ENCODE measurements around the gene LPAR6. TPM values are rescaled to one million over a fixed set of nuclear protein-coding genes. Genes with fewer than 3 reads are reported as not detected.

The LPAR6 gene
- total and polyA plus RNA-seq, 4 donors: 28.7 to 65.8 (median 45.4) TPM

DNA sequence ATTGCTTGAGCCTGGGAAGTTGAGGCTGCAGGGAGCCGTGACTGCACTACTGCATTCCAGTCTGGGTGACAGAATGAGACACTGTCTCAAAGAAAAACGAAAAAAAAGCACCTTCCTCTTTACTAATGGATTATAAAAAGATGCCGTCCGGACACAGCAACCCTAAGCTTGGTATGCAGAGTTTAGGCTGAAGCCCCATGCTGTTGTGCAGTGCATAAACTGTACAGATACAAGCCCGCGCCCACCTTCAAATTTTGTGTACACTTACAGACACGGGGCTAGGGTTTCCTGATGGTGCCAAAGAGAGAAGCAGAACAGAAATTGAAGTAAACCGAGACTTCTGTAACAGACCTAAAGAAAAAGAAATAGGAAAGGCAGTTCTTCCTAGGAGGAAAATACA is 9.0 kb downstream of the LPAR6 start:
- WGBS (ENCODE audit: insufficient coverage): 82% methylated on average over 4 of the region's 8 CpGs
- H3K4me1 ChIP-seq (ENCODE audit: control insufficient read depth, insufficient read depth, low read length): no peaks in the 10 kb centered on the region
- H3K27me3 ChIP-seq (ENCODE audit: control insufficient read depth, insufficient read depth, low read length): no peaks in the 10 kb centered on the region
- no peak for DNase-seq (ENCODE audit: low read depth in 4 of 6, low spot score in 6 of 6)
- H3K36me3 ChIP-seq (ENCODE audit: control insufficient read depth, insufficient read depth, low read length): no peaks in the 10 kb centered on the region
- H3K27ac ChIP-seq (ENCODE audit: low read depth, low read length): peak overlapping the region; percentile 25
- H3K4me3 ChIP-seq (ENCODE audit: low read depth, low read length): no peak overlapping the region
- H3K9me3 ChIP-seq (ENCODE audit: control insufficient read depth, insufficient read depth, low read length): no peaks in the 10 kb centered on the region

DNA sequence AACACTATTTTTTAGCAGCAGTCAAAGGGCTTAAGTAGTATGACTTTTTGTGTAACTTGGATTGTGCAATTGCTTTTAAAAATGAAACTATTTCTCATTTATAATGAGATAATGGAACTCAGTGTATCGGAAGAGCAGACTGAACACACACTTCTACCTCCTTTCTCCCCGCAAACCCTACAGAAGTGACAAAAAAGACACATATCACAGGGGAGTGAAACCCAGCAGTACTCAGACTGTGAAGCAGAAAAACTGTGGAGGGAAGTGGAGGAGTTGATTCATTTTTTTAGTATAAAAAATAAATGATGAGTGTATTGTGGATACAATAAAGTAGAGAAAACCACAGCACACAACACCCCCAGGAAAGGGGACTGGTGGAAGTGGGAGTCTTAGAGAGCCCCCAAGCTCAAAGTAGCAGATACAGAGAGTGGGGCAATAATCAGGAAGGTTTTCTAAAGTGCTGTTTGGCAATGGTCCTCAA is 9.7 kb downstream of the LPAR6 start:
- whole genome bisulfite sequencing (ENCODE audit: insufficient coverage): no CpG with 5 or more reads among the region's 2 CpGs
- H3K27ac ChIP-seq (ENCODE audit: low read depth, low read length): no peak overlapping the region
- H3K4me3 ChIP-seq (ENCODE audit: low read depth, low read length): no peak overlapping the region
- DNase-seq (ENCODE audit: low read depth in 4 of 6, low spot score in 6 of 6): no peak
- H3K36me3 ChIP-seq (ENCODE audit: control insufficient read depth, insufficient read depth, low read length): no peaks in the 10 kb centered on the region
- no peaks in the 10 kb centered on the region for H3K4me1 ChIP-seq (ENCODE audit: control insufficient read depth, insufficient read depth, low read length)
- H3K27me3 ChIP-seq (ENCODE audit: control insufficient read depth, insufficient read depth, low read length): no peaks in the 10 kb centered on the region
- no peaks in the 10 kb centered on the region for H3K9me3 ChIP-seq (ENCODE audit: control insufficient read depth, insufficient read depth, low read length)

DNA sequence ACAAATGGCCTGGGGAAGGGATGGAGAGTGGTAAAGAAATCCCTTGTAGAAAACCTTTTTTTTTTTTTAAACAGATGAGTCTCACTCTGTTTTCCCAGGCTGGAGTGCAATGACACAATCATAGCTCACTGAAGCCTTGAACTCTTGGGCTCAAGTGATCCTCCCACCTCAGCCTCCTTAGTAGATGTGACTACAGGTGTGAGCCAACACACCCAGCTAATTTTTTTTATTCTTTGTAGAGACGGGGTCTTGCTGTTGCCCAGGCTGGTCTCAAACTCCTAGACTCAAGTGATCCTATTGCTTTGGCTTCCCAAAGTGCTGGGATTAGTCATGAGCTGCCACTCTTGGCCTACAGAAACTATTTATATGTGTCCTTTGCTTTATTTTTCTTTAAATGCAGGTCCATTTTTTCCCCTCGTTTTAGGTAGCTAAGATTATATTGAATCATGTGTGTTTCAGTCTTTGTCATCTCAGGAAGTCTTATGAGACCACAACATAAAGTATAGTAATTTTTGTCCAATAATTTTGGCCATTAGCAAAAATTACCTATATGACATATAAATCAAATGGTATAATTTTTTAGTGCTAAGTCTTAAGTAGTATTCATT is 10.5 kb downstream of the LPAR6 start:
- Histone ChIP-seq H3K9me3 (ENCODE audit: control insufficient read depth, insufficient read depth, low read length) (no peaks in the 10 kb centered on the region), H3K27ac (ENCODE audit: low read depth, low read length) (no peak overlapping the region), H3K4me3 (ENCODE audit: low read depth, low read length) (no peak overlapping the region), H3K27me3 (ENCODE audit: control insufficient read depth, insufficient read depth, low read length) (no peaks in the 10 kb centered on the region), H3K4me1 (ENCODE audit: control insufficient read depth, insufficient read depth, low read length) (no peaks in the 10 kb centered on the region), H3K36me3 (ENCODE audit: control insufficient read depth, insufficient read depth, low read length) (no peaks in the 10 kb centered on the region)
- no peak for DNase-seq (ENCODE audit: low read depth in 4 of 6, low spot score in 6 of 6)
- WGBS (ENCODE audit: insufficient coverage): 83% methylated on average over 1 of the region's 2 CpGs

DNA sequence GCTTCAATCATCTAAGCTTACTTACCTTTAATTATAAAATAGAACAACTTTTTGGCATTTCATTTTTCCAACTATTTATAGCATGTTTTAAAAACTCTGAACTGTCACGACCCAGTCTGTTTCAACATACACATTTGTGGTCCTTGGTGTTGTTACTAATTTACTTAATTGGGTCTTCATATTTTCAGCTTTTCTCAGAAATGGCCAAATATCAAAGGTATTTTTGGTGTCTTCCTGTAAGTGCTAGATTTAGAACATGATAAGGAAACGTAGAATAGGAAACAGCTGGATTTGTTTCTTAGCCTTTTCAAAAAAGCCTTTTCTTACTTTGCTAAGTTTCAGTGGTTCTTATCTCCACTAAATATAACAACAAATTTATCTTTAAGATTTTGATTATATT is 11.4 kb downstream of the LPAR6 start:
- no peak overlapping the region for H3K4me3 ChIP-seq (ENCODE audit: low read depth, low read length)
- no peaks in the 10 kb centered on the region for H3K36me3 ChIP-seq (ENCODE audit: control insufficient read depth, insufficient read depth, low read length)
- H3K27me3 ChIP-seq (ENCODE audit: control insufficient read depth, insufficient read depth, low read length): no peaks in the 10 kb centered on the region
- peak overlapping the region; percentile 19 for H3K27ac ChIP-seq (ENCODE audit: low read depth, low read length)
- no peaks in the 10 kb centered on the region for H3K4me1 ChIP-seq (ENCODE audit: control insufficient read depth, insufficient read depth, low read length)
- no peak for DNase-seq (ENCODE audit: low read depth in 4 of 6, low spot score in 6 of 6)
- WGBS (ENCODE audit: insufficient coverage): no CpG with 5 or more reads among the region's 2 CpGs
- H3K9me3 ChIP-seq (ENCODE audit: control insufficient read depth, insufficient read depth, low read length): no peaks in the 10 kb centered on the region

DNA sequence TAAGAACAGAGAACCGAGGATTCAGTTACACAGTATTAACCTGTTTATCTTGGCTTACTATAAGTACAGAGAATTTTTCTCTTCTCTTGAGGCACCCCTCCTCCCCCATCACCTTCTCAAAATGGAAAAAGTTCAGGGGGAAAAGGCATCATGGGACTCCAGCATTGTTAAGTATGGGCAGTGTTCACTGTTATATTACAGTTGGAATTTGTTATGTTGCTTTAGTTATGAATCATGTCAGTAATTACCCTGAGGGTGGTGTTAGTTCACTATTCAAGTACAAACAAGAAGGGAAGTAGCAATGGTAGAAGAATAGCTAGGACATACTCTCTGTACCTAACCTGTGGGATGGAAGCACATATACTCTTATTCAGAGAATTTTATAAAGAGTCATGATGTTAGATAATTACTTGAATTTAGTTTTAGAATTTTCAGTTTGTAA is 12.0 kb downstream of the LPAR6 start:
- no CpG with 5 or more reads among the region's 1 CpG for WGBS (ENCODE audit: insufficient coverage)
- Histone ChIP-seq H3K36me3 (ENCODE audit: control insufficient read depth, insufficient read depth, low read length) (no peaks in the 10 kb centered on the region), H3K4me1 (ENCODE audit: control insufficient read depth, insufficient read depth, low read length) (no peaks in the 10 kb centered on the region), H3K9me3 (ENCODE audit: control insufficient read depth, insufficient read depth, low read length) (peaks cover 2% of the 10 kb centered on the region), H3K27me3 (ENCODE audit: control insufficient read depth, insufficient read depth, low read length) (no peaks in the 10 kb centered on the region), H3K27ac (ENCODE audit: low read depth, low read length) (peak overlapping the region; percentile 19), H3K4me3 (ENCODE audit: low read depth, low read length) (no peak overlapping the region)
- peak in 1 of 6 donors; percentile 12 for DNase-seq (ENCODE audit: low read depth in 4 of 6, low spot score in 6 of 6)

DNA sequence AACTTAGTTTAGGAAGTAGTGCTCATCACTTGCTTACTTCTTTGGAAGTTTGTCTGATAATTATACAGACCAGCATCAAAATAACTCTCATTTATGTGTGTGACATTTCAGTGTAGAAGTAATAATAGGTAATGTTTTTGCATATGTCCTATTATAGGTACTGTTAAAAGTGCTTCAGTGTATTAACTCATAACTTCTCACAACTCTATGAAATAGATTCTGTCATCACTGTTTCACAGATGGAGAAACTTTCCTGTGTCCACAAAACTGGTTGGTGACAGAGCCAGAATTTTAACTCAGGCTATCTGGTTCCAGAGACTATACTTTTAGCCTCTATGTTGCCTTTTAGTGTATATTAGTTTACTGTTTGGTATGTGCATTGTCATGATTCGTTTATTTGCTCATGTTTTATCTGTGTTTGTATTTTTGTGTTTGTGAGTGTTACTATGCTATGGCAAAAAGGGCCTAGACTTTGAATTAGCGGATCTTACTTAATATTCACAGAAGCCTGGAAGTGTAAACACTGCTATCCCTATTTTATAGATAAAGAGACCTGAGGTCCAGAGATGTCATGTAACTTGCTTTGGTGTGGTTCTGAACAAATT is 12.7 kb downstream of the LPAR6 start:
- WGBS (ENCODE audit: insufficient coverage): no CpG with 5 or more reads among the region's 2 CpGs
- no peak for DNase-seq (ENCODE audit: low read depth in 4 of 6, low spot score in 6 of 6)
- Histone ChIP-seq H3K27ac (ENCODE audit: low read depth, low read length) (no peak overlapping the region), H3K4me3 (ENCODE audit: low read depth, low read length) (no peak overlapping the region), H3K9me3 (ENCODE audit: control insufficient read depth, insufficient read depth, low read length) (peaks cover 3% of the 10 kb centered on the region), H3K36me3 (ENCODE audit: control insufficient read depth, insufficient read depth, low read length) (no peaks in the 10 kb centered on the region), H3K27me3 (ENCODE audit: control insufficient read depth, insufficient read depth, low read length) (no peaks in the 10 kb centered on the region), H3K4me1 (ENCODE audit: control insufficient read depth, insufficient read depth, low read length) (no peaks in the 10 kb centered on the region)

DNA sequence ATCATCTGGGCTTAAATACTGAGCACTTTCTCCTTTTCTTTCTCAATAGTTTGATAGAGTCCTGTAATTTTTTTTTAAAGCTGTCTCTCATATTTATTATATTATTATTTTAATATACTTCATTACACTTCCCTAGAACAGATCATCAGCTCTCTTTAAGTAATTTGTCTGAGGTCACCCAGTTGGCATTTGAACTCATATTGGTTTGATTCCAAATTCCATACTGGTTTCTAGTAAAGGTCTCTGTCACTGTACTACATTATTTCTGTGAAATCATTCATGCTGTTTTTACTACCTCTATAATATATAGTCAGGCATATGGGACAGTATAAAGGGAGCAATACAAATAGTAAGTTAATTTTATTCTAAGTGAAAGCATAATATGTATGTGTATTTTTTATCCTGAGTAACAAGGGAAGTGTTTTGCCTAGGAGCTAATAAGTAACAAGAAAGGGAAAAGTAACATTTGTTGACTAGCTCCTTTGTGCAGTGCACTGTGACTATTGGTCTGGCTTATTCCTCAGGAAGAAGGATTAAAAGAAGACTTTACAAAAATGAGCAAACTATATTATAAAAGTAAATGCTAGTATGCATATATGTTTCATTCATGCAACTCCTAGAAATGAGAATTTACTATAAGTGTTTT is 14.3 kb downstream of the LPAR6 start:
- Histone ChIP-seq H3K27ac (ENCODE audit: low read depth, low read length) (no peak overlapping the region), H3K27me3 (ENCODE audit: control insufficient read depth, insufficient read depth, low read length) (no peaks in the 10 kb centered on the region), H3K36me3 (ENCODE audit: control insufficient read depth, insufficient read depth, low read length) (no peaks in the 10 kb centered on the region), H3K4me1 (ENCODE audit: control insufficient read depth, insufficient read depth, low read length) (no peaks in the 10 kb centered on the region), H3K4me3 (ENCODE audit: low read depth, low read length) (no peak overlapping the region), H3K9me3 (ENCODE audit: control insufficient read depth, insufficient read depth, low read length) (peaks cover 3% of the 10 kb centered on the region)
- no peak for DNase-seq (ENCODE audit: low read depth in 4 of 6, low spot score in 6 of 6)

DNA sequence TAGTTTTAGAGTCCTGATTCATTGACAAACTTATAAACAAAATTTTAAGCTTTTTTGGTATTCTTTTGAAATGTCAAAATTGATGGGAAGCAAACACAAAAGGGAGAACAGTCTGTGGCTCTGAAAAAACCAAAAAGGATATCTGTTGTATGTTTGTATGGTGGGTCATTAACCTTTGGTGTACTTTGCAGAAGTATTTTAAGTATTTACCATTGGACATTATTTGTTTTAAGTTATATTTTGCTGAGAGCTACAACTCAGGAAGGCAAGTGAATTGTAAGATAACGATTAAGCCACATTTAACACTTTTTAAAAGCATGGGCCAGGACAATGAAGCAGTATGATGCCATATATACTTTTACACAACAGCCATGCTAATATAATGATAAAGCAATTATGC is 15.2 kb downstream of the LPAR6 start:
- Histone ChIP-seq H3K4me3 (ENCODE audit: low read depth, low read length) (no peak overlapping the region), H3K4me1 (ENCODE audit: control insufficient read depth, insufficient read depth, low read length) (no peaks in the 10 kb centered on the region), H3K27ac (ENCODE audit: low read depth, low read length) (no peak overlapping the region), H3K27me3 (ENCODE audit: control insufficient read depth, insufficient read depth, low read length) (no peaks in the 10 kb centered on the region), H3K9me3 (ENCODE audit: control insufficient read depth, insufficient read depth, low read length) (peaks cover 3% of the 10 kb centered on the region), H3K36me3 (ENCODE audit: control insufficient read depth, insufficient read depth, low read length) (no peaks in the 10 kb centered on the region)
- no peak for DNase-seq (ENCODE audit: low read depth in 4 of 6, low spot score in 6 of 6)
- WGBS (ENCODE audit: insufficient coverage): no CpG with 5 or more reads among the region's 1 CpG

DNA sequence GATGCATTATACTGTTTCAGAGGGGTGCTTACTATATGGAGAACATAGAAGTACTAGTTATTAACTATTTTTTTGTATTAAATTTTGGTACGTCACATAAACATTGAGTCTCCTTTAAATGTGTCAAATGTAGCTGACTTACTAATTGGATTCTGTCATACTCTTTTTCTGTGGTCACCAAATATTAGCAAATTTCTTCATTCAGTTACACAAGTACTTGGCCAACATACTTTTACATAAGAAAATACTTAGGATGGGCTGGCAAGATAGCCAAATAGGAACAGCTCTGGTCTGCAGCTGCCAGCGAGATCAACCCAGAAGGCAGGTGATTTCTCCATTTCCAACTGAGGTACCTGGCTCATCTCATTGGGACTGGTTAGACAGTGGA is 19.2 kb downstream of the LPAR6 start:
- WGBS (ENCODE audit: insufficient coverage): 100% methylated on average over 1 of the region's 2 CpGs
- no peaks in the 10 kb centered on the region for H3K4me1 ChIP-seq (ENCODE audit: control insufficient read depth, insufficient read depth, low read length)

More for the DNA sequence above, 19.2 kb downstream of the LPAR6 start:
- Histone ChIP-seq H3K27me3 (ENCODE audit: control insufficient read depth, insufficient read depth, low read length) (no peaks in the 10 kb centered on the region), H3K27ac (ENCODE audit: low read depth, low read length) (no peak overlapping the region), H3K4me3 (ENCODE audit: low read depth, low read length) (no peak overlapping the region), H3K36me3 (ENCODE audit: control insufficient read depth, insufficient read depth, low read length) (no peaks in the 10 kb centered on the region), H3K9me3 (ENCODE audit: control insufficient read depth, insufficient read depth, low read length) (peaks cover 3% of the 10 kb centered on the region)
- DNase-seq (ENCODE audit: low read depth in 4 of 6, low spot score in 6 of 6): no peak

Data from spinal cord (tissue), 10 donors.